RWPE1 (cell line): Measurements from ENCODE around the gene ZFP42.

ENCODE experiments used
- CTCF ChIA-PET: fragments of 350-600 bp; sonication (Branson Sonifier 250); formaldehyde crosslinking; extraction: SDS; loops from one replicate; lab custom pipeline; 2021; lab: Yijun Ruan, JAX
- POLR2A ChIA-PET: fragments of 400-600 bp; formaldehyde crosslinking; extraction: SDS; loops from one replicate; lab custom pipeline; 2020; ENCODE audit warnings: antibody characterized with exemption; ENCODE audit not compliant: low non-redundant PET; lab: Yijun Ruan, JAX
- DNase-seq: peaks from one replicate; pipeline ENCODE4 v3.0.0; 2012; ENCODE audit warnings: low spot score
- H3K27ac ChIP-seq: fragments of 450-650 bp; 2 replicates; pipeline ENCODE4 v1.5.1; 2017
- CTCF ChIP-seq: fragments of 450-650 bp; conservative IDR thresholded peaks from 2 replicates; pipeline ENCODE4 v1.5.1; 2017; ENCODE audit warnings: low read depth, mild to moderate bottlenecking

The ZFP42 gene

GRCh38 chr4:188016754-188017153 is 21.2 kb downstream of the ZFP42 start:
- H3K27ac ChIP-seq: no peak overlapping the region
- CTCF ChIA-PET: no interaction called here
- no peak for TF ChIP-seq CTCF
- no peak for DNase-seq
- POLR2A ChIA-PET: no interaction called here

GRCh38 chr4:188018262-188018661 is 22.7 kb downstream of the ZFP42 start:
- no peak for TF ChIP-seq CTCF
- CTCF ChIA-PET: no interaction called here

GRCh38 chr4:188021548-188022249 is 26.1 kb downstream of the ZFP42 start:
- H3K27ac ChIP-seq: peak overlapping the region; percentile 29; the same call in 1 of the 2 replicates
- no peak for TF ChIP-seq CTCF
- ChIA-PET POLR2A (no interaction called here), CTCF (interaction anchor here (1.2 kb wide), 1 partner anchor 32 kb away, joined by 5 read pairs; no protein-coding TSS in a partner anchor)
- DNase-seq: peak; percentile 48

More at GRCh38 chr4:188018262-188018661, 22.7 kb downstream of the ZFP42 start:
- DNase-seq: no peak
- H3K27ac ChIP-seq: no peak overlapping the region
- POLR2A ChIA-PET: no interaction called here

DNA sequence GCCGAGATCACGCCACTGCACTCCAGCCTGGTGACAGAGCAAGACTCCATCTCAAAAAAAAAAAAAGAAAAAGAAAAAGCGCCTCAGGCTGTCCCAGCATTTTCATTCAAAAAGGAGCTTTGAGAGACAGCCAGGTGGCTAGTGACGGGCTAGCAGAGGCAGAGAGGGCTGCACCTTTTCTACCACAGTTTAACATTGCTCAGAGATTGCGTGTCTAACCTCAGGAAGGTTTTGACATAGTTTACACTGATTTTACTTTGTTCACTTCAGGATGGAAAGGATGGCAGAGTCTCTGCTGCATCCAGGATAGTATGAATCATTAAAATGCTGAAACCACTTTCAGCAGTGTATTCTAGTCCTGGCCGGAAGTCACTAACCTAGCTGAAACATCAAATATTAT is 28.1 kb downstream of the ZFP42 start:
- CTCF ChIA-PET: interaction anchor here (0.6 to 1.0 kb wide), 2 partner anchors 29 to 31 kb away, joined by 3 to 11 read pairs; no protein-coding TSS in a partner anchor
- no peak for TF ChIP-seq CTCF
- H3K27ac ChIP-seq: peak overlapping the region; percentile 86
- POLR2A ChIA-PET: interaction anchor here (0.7 kb wide), 1 partner anchor 20 kb away, joined by 3 read pairs; no protein-coding TSS in a partner anchor
- peak; percentile 85 for DNase-seq

DNA sequence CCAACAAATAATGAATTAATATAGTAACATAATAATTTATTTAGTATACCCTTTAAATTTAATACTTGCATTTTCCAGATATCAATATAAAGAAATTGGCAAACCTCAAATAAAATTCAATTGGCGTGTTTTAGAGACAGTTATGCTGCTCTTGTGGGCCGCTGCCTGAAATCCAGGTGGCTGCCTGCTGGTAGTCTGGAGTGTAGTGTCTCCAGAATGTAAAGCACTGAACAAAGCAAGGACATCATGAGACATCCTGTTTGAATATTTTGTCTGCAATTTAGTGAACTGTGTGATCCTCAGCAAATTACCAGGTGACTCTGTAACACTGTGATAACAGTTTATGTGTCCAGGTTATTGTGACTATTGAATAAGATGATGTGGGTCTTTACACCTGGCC is 29.9 kb downstream of the ZFP42 start:
- ChIA-PET CTCF (interaction anchor here (0.8 kb wide), 1 partner anchor 216 kb away, joined by 4 read pairs; no protein-coding TSS in a partner anchor), POLR2A (interaction anchor here (0.5 kb wide), 1 partner anchor 179 kb away, joined by 3 read pairs; no protein-coding TSS in a partner anchor)
- TF ChIP-seq CTCF: no peak
- H3K27ac ChIP-seq: no peak overlapping the region
- DNase-seq: no peak

DNA sequence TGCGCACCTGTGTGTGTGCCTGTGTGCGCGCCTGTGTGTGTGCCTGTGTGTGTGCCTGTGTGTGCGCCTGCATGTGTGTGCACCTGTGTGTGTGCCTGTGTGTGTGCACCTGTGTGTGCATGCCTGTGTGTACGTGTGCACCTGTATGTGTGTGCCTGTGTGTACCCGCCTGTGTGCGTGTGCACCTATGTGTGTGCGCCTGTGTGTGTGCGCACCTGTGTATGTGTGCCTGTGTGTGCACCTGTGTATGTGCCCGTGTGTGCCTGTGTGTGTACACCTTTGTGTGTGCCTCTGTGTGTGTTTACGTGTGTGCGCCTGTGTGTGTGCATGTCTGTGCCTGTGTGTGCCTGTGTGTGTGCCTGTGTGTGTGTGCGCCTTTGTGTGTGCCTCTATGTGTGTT is 33.5 kb downstream of the ZFP42 start:
- TF ChIP-seq CTCF: no peak
- DNase-seq: no peak
- ChIA-PET CTCF (interaction anchor here (0.5 kb wide), 1 partner anchor 40 kb away, joined by 3 read pairs; no protein-coding TSS in a partner anchor), POLR2A (no interaction called here)
- no peak overlapping the region for H3K27ac ChIP-seq
